ENCODE data around the gene ETV2. TPM values are rescaled to one million over a fixed set of nuclear protein-coding genes. Genes with fewer than 3 reads are reported as not detected.

ETV2 gene
- total and polyA plus RNA-seq, 2 of the 4 experiments (the other 2 are of a cell fraction): 1.2 TPM; not detected in 1

DNA sequence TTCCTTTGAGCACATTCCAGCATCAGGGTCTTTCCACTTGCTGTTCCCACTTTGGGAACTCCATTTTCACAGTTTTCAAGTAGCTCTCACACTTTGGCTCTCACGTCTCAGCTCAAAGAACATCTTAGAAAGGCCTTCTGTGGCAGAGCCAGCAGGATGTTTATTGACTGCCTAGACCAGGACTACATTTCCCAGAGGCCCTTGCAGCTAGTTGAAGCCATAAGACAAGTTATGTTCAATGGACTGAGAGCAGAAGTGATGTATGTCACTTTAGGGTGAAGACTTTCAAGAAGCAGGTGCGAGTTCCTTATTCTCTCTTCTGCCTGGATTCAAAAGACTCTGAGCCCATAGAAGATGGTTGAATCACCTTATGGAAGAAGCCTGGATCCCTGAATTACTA lies 33.3 kb upstream of the ETV2 start:
- TF ChIP-seq CEBPB (IDR thresholded peaks at IDR 0.05; ENCODE audit: low read depth, low read length): no peak
- no peak for TF ChIP-seq SMC3 (IDR thresholded peaks at IDR 0.05; ENCODE audit: low read depth, low read length)
- Histone ChIP-seq H2BK120ac (ENCODE audit: low read depth, low read length) (no peak overlapping the region), H2BK5ac (ENCODE audit: low read depth, low read length, poor library complexity, severe bottlenecking) (no peak overlapping the region), H3K56ac (ENCODE audit: extremely low read depth, insufficient read depth, low read length) (no peak overlapping the region), H2BK20ac (ENCODE audit: low read depth, low read length) (no peak overlapping the region), H3K18ac (ENCODE audit: low read depth, low read length) (no peak overlapping the region), H4K8ac (ENCODE audit: low read depth in 2 of 2, low read length in 2 of 2) (no peak overlapping the region), H2AK9ac (replicated peaks; ENCODE audit: low read depth, low read length, poor library complexity) (no peak overlapping the region), H3K14ac (replicated peaks; ENCODE audit: low read depth, low read length) (no peak overlapping the region), H4K91ac (ENCODE audit: insufficient read depth, low read depth, low read length) (no peak overlapping the region), H3K79me1 (ENCODE audit: low read depth in 1 of 2, low read length in 2 of 2) (peaks cover 0 to 5% of the 10 kb centered on the region in 2 experiments; a peak in 1 of 4 replicates), H3K27me3 (ENCODE audit: control insufficient read depth, insufficient read depth, low read length) (no peaks in the 10 kb centered on the region), H2BK15ac (ENCODE audit: low read depth, low read length) (no peak overlapping the region), H2AK5ac (ENCODE audit: low read depth, low read length) (no peak overlapping the region), H3K9me1 (ENCODE audit: insufficient read depth, low read length) (peaks cover 7% of the 10 kb centered on the region; the same call in 1 of the 2 replicates), H3K27ac (ENCODE audit: insufficient read depth, low read length) (no peak overlapping the region), H3K36me3 (ENCODE audit: control insufficient read depth, insufficient read depth, low read length) (no peaks in the 10 kb centered on the region), H4K5ac (ENCODE audit: low read depth, low read length) (no peak overlapping the region), H3K23ac (ENCODE audit: low read depth, low read length) (no peak overlapping the region), H3K4me1 (ENCODE audit: control insufficient read depth, insufficient read depth, low read length) (no peaks in the 10 kb centered on the region), H3K4me2 (ENCODE audit: low read depth, low read length) (no peak overlapping the region), H2AFZ (replicated peaks; ENCODE audit: low read length, poor library complexity) (no peak overlapping the region), H3K9me3 (ENCODE audit: control insufficient read depth, insufficient read depth, low read length) (peaks cover 6% of the 10 kb centered on the region), H3K4me3 (ENCODE audit: insufficient read depth, low read depth, low read length) (no peak overlapping the region), H4K20me1 (ENCODE audit: insufficient read depth, low read length) (no peaks in the 10 kb centered on the region), H3K9ac (ENCODE audit: low read depth, low read length) (no peak overlapping the region), H3K4ac (ENCODE audit: low read depth, low read length) (no peak overlapping the region)
- WGBS, 2 experiments (ENCODE audit: extremely low coverage in 2 of 2, insufficient read length in 1 of 2): no CpG with 5 or more reads among the region's 2 CpGs
- CTCF ChIA-PET: no interaction called here
- BruUV-seq (replicated peaks): no TSS peak
- POLR2A ChIA-PET (ENCODE audit: unreplicated experiment): no interaction called here
- ATAC-seq (ENCODE audit: low read depth): no peak
- DNase-seq: no peak
- in situ Hi-C loops (cut with MboI; ENCODE audit: low sequenced_read_pairs) (no loop called here), intact Hi-C loops (cut with micrococcal nuclease) (no loop called here), dilution Hi-C loops (cut with HindIII; ENCODE audit: low sequenced_read_pairs, unreplicated experiment) (no loop called here)
